ENCODE results near the gene TBCB.

The TBCB gene

DNA sequence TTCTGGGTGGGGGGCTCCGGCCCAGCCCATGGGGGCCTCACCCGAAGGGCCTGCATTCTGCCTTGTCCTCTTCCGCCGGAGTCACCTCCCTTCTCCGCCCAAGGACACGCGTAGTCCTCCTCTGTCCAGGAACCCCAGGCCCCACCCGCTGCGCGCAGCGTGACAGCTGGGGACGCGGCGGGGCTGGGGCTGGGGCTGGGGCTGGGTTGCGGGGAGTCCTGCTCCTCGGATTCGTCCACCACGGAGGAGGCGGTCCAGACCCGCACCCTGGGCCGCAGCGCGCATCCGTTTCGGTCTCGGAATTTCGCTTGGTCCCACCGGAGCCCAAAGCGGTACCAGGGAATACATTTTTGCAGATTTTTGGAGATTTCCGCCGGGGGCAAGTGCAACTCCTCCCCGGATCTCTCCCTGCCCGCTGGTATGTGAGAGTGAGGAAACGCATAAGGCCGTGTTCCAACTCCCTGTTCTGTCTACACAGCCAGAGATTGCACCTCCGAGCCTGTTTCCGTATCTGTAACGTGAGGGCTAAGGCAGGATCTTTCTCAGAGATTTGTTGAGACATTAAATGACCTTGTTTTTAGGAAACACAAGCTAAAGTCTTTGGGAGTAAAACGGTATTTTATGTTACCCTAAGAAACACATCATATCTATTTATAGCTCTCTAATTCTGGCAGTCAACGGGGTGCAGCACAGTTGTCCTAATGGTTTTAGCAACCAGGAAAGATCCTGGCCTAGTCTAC is 37.3 kb downstream of the TBCB start, which contains the start of gene COX7A1:
COX7A1 (minus strand) TSS at position 96 of the 740 bp plus-strand sequence; CDS start at position 56, 40 bp downstream.
- TF ChIP-seq FOXM1 (IDR thresholded peaks at IDR 0.05; ENCODE audit: borderline replicate concordance, low read depth) (no peak), EP300 (IDR thresholded peaks at IDR 0.05; ENCODE audit: borderline replicate concordance) (no peak), CREB1 (IDR thresholded peaks at IDR 0.05; ENCODE audit: low read depth) (no peak), TAF1 (IDR thresholded peaks at IDR 0.05; ENCODE audit: low read depth) (no peak), MAX (IDR thresholded peaks at IDR 0.05) (no peak)

DNA sequence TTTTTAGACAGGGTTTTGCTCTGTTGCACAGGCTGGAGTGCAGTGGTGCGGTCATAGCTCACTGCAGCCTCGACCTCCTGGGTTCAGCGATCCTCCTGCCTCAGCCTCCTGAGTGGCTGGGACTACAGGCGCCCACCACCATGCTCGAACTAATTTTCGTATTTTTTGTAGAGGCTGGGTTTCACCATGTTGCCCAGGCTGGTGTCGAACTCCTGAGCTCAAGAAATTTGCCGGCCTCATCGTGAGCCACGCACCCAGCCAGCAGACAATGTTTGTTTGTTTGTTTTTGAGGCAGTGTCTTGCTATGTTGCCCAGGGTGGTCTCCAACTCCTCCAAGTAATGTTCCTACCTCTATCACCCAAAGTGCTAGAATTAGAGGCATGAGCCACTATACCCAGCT is 37.9 kb downstream of the TBCB start:
- no peak for TF ChIP-seq RAD21 (IDR thresholded peaks at IDR 0.05; ENCODE audit: low read depth)
- TF ChIP-seq USF1 (IDR thresholded peaks at IDR 0.05) = no peak
- no peak for TF ChIP-seq EGR1 (IDR thresholded peaks at IDR 0.05)
- no peak for TF ChIP-seq CEBPB (IDR thresholded peaks at IDR 0.05)
- TF ChIP-seq EP300 (IDR thresholded peaks at IDR 0.05; ENCODE audit: borderline replicate concordance) = no peak
- TF ChIP-seq NFIC (IDR thresholded peaks at IDR 0.05) = no peak
- no peak for TF ChIP-seq YY1 (IDR thresholded peaks at IDR 0.05; ENCODE audit: low read depth)
- no peak for TF ChIP-seq MAX (IDR thresholded peaks at IDR 0.05)

GRCh38 chr19:36160821-36161596 is 45.7 kb downstream of the TBCB start:
- TF ChIP-seq CEBPB (IDR thresholded peaks at IDR 0.05) = no peak

DNA sequence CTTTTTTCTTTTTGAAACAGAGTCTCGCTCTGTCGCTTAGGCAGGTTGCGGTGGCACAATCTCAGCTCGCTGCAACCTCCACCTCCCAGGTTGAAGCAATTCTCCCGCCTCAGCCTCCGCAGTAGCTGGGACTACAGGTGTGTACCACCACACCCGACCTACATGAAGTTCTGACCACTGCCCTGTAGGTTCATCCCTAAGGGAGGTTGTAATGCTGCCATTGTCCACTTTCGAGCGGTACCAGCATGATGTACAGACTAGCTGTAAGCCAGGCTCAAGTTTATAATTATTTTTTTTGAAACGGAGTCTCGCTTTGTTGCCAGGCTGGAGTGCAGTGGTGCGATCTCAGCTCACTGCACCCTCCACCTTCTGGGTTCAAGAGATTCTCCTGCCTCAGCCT is 48.5 kb downstream of the TBCB start:
- TF ChIP-seq ZBTB7A (IDR thresholded peaks at IDR 0.05; ENCODE audit: low read depth) = no peak
- TF ChIP-seq MAX (IDR thresholded peaks at IDR 0.05) = no peak
- no peak for TF ChIP-seq TCF12 (IDR thresholded peaks at IDR 0.05; ENCODE audit: low read depth)

DNA sequence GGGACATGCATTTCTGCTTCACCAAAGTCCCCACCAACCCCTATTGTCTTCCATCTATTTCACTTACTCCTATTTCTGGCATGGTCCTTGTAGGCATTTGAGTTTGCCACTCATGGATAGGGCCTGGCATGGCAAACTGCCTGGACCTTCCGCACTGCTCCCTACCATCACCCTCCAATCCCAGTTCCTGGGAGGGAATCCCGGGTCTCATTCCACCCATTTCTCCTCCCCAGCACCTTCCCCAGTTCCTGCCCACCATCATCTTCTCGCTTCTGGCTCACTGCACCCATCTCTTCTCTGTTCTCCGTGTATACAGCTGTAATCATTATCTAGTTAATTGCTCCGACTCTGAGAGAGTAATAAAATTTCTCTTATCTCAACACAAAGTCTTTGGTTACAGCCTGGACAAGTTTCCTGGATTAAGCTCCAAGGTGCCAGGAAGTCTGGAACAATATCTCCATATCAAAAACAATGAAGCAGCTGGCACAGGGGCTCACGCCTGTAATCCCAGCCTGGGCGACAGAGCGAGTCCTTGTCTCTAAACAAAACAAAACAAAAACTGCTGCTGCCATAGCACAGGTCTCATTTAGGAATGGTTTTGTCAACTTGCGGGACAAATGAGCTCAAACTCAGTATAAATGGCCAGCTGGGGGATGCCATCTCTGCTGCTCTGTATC is 54.0 kb downstream of the TBCB start:
- TF ChIP-seq USF1 (IDR thresholded peaks at IDR 0.05) = no peak
- no peak for TF ChIP-seq FOXM1 (IDR thresholded peaks at IDR 0.05; ENCODE audit: borderline replicate concordance, low read depth)
- no peak for TF ChIP-seq EGR1 (IDR thresholded peaks at IDR 0.05)
- no peak for TF ChIP-seq RAD21 (IDR thresholded peaks at IDR 0.05; ENCODE audit: low read depth)
- TF ChIP-seq MAX (IDR thresholded peaks at IDR 0.05) = no peak
- TF ChIP-seq TCF12 (IDR thresholded peaks at IDR 0.05; ENCODE audit: low read depth) = no peak
- TF ChIP-seq TAF1 (IDR thresholded peaks at IDR 0.05; ENCODE audit: low read depth) = no peak
- no peak for TF ChIP-seq ZBTB7A (IDR thresholded peaks at IDR 0.05; ENCODE audit: low read depth)
- TF ChIP-seq CREB1 (IDR thresholded peaks at IDR 0.05; ENCODE audit: low read depth) = no peak
- TF ChIP-seq, protein P1, sequence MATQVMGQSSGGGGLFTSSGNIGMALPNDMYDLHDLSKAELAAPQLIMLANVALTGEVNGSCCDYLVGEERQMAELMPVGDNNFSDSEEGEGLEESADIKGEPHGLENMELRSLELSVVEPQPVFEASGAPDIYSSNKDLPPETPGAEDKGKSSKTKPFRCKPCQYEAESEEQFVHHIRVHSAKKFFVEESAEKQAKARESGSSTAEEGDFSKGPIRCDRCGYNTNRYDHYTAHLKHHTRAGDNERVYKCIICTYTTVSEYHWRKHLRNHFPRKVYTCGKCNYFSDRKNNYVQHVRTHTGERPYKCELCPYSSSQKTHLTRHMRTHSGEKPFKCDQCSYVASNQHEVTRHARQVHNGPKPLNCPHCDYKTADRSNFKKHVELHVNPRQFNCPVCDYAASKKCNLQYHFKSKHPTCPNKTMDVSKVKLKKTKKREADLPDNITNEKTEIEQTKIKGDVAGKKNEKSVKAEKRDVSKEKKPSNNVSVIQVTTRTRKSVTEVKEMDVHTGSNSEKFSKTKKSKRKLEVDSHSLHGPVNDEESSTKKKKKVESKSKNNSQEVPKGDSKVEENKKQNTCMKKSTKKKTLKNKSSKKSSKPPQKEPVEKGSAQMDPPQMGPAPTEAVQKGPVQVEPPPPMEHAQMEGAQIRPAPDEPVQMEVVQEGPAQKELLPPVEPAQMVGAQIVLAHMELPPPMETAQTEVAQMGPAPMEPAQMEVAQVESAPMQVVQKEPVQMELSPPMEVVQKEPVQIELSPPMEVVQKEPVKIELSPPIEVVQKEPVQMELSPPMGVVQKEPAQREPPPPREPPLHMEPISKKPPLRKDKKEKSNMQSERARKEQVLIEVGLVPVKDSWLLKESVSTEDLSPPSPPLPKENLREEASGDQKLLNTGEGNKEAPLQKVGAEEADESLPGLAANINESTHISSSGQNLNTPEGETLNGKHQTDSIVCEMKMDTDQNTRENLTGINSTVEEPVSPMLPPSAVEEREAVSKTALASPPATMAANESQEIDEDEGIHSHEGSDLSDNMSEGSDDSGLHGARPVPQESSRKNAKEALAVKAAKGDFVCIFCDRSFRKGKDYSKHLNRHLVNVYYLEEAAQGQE (IDR thresholded peaks at IDR 0.05; ENCODE audit: low read depth) = no peak
- no peak for TF ChIP-seq YY1 (IDR thresholded peaks at IDR 0.05; ENCODE audit: low read depth)

- TF ChIP-seq TCF12 (IDR thresholded peaks at IDR 0.05; ENCODE audit: low read depth) = no peak
- TF ChIP-seq ZBTB7A (IDR thresholded peaks at IDR 0.05; ENCODE audit: low read depth) = no peak
- TF ChIP-seq NFIC (IDR thresholded peaks at IDR 0.05) = no peak
- no peak for TF ChIP-seq TEAD4 (IDR thresholded peaks at IDR 0.05)
- TF ChIP-seq, protein P1 (IDR thresholded peaks at IDR 0.05; ENCODE audit: low read depth) = no peak
- TF ChIP-seq MAX (IDR thresholded peaks at IDR 0.05) = no peak
- no peak for TF ChIP-seq FOXM1 (IDR thresholded peaks at IDR 0.05; ENCODE audit: borderline replicate concordance, low read depth)
- TF ChIP-seq TAF1 (IDR thresholded peaks at IDR 0.05; ENCODE audit: low read depth) = no peak
- no peak for TF ChIP-seq RAD21 (IDR thresholded peaks at IDR 0.05; ENCODE audit: low read depth)
- no peak for TF ChIP-seq CREB1 (IDR thresholded peaks at IDR 0.05; ENCODE audit: low read depth)
- no peak for TF ChIP-seq YY1 (IDR thresholded peaks at IDR 0.05; ENCODE audit: low read depth)
- no peak for TF ChIP-seq USF1 (IDR thresholded peaks at IDR 0.05)
- TF ChIP-seq EGR1 (IDR thresholded peaks at IDR 0.05) = no peak
- TF ChIP-seq EP300 (IDR thresholded peaks at IDR 0.05; ENCODE audit: borderline replicate concordance) = no peak
- TF ChIP-seq CEBPB (IDR thresholded peaks at IDR 0.05) = no peak
Observed at GRCh38 chr19:36172852-36173251, 57.6 kb downstream of the TBCB start.

Measured in Ishikawa (cell line).